HCT116 (cell line): ENCODE results near the gene POLG.
A peak's percentile ranks its signal among the peaks of the same experiment; 100 is the strongest.

Source experiments
- CTCF ChIP-seq, 3 experiments: fragments of 200-600 bp in 1 of 3; sonication (generic) in 1 of 3; IDR thresholded peaks in 2 of 3; conservative IDR thresholded peaks in 1 of 3; 2 replicates each; pipeline ENCODE4 v1.5.1; 2012 to 2017; ENCODE audit warnings: low read depth in 2 of 3, low read length in 2 of 3, antibody characterized with exemption in 1 of 3, borderline replicate concordance in 1 of 3, control low read depth in 1 of 3, mild to moderate bottlenecking in 1 of 3, mixed read lengths in 1 of 3, mixed run types in 1 of 3, moderate library complexity in 1 of 3; ENCODE audit not compliant: insufficient read depth in 1 of 3
- EGR1 ChIP-seq: IDR thresholded peaks from 2 replicates; pipeline ENCODE4 v1.6.1; 2012; ENCODE audit warnings: low read depth
- ELF1 ChIP-seq: IDR thresholded peaks from 2 replicates; pipeline ENCODE4 v1.6.1; 2012; ENCODE audit warnings: low read depth, borderline replicate concordance
- EZH2 ChIP-seq: fragments of 200-600 bp; sonication (generic); IDR thresholded peaks from 2 replicates; pipeline ENCODE4 v1.6.1; 2017; ENCODE audit warnings: antibody characterized with exemption, mixed run types
- JUND ChIP-seq: IDR thresholded peaks from 2 replicates; pipeline ENCODE4 v1.6.1; 2012
- MAX ChIP-seq: IDR thresholded peaks from 2 replicates; pipeline ENCODE4 v1.6.1; 2012
- POLR2A ChIP-seq: IDR thresholded peaks from 2 replicates; pipeline ENCODE4 v1.7.0; 2011; ENCODE audit warnings: borderline replicate concordance; ENCODE audit not compliant: insufficient read depth, insufficient read length; ENCODE audit errors: extremely low read depth
- POLR2AphosphoS5 ChIP-seq: IDR thresholded peaks from 2 replicates; pipeline ENCODE4 v1.6.1; 2011; ENCODE audit warnings: mild to moderate bottlenecking, low read depth, low read length, moderate library complexity
- RAD21 ChIP-seq: IDR thresholded peaks from 2 replicates; pipeline ENCODE4 v1.6.1; 2012; ENCODE audit warnings: low read depth, mild to moderate bottlenecking
- REST ChIP-seq: IDR thresholded peaks from 2 replicates; pipeline ENCODE4 v1.6.1; 2012; ENCODE audit warnings: low read depth
- SP1 ChIP-seq: IDR thresholded peaks from 2 replicates; pipeline ENCODE4 v1.6.1; 2012; ENCODE audit warnings: low read depth
- SRF ChIP-seq: IDR thresholded peaks from 2 replicates; pipeline ENCODE4 v1.6.1; 2012; ENCODE audit warnings: low read depth
- ZBTB33 ChIP-seq: IDR thresholded peaks from 2 replicates; pipeline ENCODE4 v1.6.1; 2011; ENCODE audit warnings: mild to moderate bottlenecking, low read length, moderate library complexity; ENCODE audit not compliant: insufficient replicate concordance; ENCODE audit errors: extremely low read depth
- ZFX ChIP-seq: fragments of 450-650 bp; IDR thresholded peaks from 2 replicates; pipeline ENCODE4 v1.6.1; 2017

GRCh38 chr15:89326316-89326715 lies 8.3 kb downstream of the POLG start:
- no peak for TF ChIP-seq ZFX
- TF ChIP-seq CTCF (IDR thresholded peaks at IDR 0.05 in 2 of 3, conservative IDR thresholded peaks at IDR 0.05 in 1 of 3; ENCODE audit: borderline replicate concordance in 1 of 3, insufficient read depth in 1 of 3, low read depth in 2 of 3, low read length in 2 of 3): peak in 2 of 3 experiments; percentile 2 to 28; a peak in 2 of 6 replicates
- no peak for TF ChIP-seq EZH2
- TF ChIP-seq SRF: no peak
- no peak for TF ChIP-seq MAX
- no peak for TF ChIP-seq JUND
- no peak for TF ChIP-seq SP1
- TF ChIP-seq POLR2A: no peak
- TF ChIP-seq ELF1: no peak
- TF ChIP-seq ZBTB33: no peak
- TF ChIP-seq REST: no peak
- TF ChIP-seq POLR2AphosphoS5: no peak
- TF ChIP-seq RAD21: no peak
- TF ChIP-seq EGR1: no peak
